ENCODE results near the gene KSR1. TPM values are rescaled to one million over a fixed set of nuclear protein-coding genes. Genes with fewer than 3 reads are reported as not detected.
A peak's percentile ranks its signal among the peaks of the same experiment; 100 is the strongest.

Gene KSR1
- total RNA-seq, 6 experiments from 2014 or later, result 5.9 to 12.9 (median 8.7) TPM

DNA sequence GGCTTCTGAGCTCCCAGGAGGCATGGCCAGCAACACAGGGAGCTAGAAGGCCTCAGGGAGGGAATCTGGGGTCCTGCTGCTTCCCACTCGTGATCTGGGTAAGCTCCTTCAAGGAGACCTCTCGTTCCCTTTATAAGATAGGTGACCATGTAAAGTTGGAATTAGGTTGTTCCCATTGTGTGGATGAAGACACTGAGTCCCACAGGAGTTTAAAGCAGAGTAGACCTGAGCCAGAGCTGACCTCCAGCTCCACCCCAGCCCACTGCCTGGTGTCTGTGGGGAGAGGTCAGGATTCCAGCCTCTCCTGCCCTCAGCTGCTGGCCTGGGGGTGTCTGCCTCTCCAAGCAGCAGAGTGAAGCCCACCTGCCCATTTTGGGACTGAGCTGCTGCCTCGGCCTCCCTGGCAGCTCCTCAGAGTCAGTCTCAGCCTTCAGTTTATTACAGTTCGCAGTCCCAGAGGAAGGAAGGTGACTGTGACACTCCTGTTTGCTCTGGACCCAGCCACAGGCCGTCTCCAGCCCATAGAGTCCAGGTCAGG, 141.6 kb downstream of the KSR1 start:
- TF ChIP-seq, protein P1, sequence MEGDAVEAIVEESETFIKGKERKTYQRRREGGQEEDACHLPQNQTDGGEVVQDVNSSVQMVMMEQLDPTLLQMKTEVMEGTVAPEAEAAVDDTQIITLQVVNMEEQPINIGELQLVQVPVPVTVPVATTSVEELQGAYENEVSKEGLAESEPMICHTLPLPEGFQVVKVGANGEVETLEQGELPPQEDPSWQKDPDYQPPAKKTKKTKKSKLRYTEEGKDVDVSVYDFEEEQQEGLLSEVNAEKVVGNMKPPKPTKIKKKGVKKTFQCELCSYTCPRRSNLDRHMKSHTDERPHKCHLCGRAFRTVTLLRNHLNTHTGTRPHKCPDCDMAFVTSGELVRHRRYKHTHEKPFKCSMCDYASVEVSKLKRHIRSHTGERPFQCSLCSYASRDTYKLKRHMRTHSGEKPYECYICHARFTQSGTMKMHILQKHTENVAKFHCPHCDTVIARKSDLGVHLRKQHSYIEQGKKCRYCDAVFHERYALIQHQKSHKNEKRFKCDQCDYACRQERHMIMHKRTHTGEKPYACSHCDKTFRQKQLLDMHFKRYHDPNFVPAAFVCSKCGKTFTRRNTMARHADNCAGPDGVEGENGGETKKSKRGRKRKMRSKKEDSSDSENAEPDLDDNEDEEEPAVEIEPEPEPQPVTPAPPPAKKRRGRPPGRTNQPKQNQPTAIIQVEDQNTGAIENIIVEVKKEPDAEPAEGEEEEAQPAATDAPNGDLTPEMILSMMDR (IDR thresholded peaks at IDR 0.05), result no peak
- TF ChIP-seq POLR2A (IDR thresholded peaks at IDR 0.05), result no peak
- H3K4me1 ChIP-seq, result no peaks in the 10 kb centered on the region
- ATAC-seq (no peak), DNase-seq (no peak)
- intact Hi-C loops (cut with DNase I), result loop anchor here (10.0 kb wide), 2 partner anchors 93 to 363 kb away; no protein-coding TSS in a partner anchor
- no peaks in the 10 kb centered on the region for H3K36me3 ChIP-seq
- H3K27me3 ChIP-seq, result no peaks in the 10 kb centered on the region
- no peak overlapping the region for H3K27ac ChIP-seq
- no peaks in the 10 kb centered on the region for H3K9me3 ChIP-seq
- no CpG with 5 or more reads among the region's 5 CpGs for WGBS (ENCODE audit: insufficient coverage, low coverage, low lambda C conversion rate, missing lambda C conversion rate)
- no peak overlapping the region for H3K4me3 ChIP-seq

DNA sequence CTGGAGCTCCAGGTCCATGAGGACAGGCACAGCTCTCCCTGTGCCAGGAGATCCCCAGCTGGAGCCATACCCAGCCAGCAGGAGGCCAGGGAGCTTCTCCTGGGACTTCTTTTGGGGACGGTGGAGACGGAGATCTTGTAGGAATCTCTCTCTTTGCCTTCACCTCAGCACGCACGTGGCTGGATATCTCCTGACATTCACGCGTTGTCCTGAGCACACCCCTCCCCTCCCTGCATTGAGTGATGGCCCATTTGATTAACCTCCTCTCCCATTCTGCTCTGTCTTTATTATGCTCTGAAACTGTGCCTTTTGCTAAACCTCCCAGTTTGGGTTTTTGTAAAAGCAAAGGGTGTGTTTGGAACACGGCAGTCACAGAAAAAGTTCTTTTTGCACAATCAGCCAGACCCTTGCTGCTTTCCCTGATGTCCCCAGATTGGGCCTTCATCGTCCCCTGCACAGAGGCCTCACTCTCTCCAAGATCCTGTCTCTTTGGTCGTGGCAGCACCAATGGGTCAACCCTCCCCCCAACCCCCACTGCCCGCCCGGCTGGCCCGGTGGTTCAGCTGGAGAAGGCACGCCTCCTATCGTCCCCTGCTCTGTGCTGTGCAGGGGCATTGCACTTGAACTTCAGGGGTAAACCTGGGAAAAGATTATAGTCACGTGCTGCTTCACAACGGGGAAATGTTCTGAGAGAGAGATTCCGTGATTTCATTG, 142.2 kb downstream of the KSR1 start:
- H3K4me1 ChIP-seq, result no peaks in the 10 kb centered on the region
- no peaks in the 10 kb centered on the region for H3K27me3 ChIP-seq
- no peak for TF ChIP-seq POLR2A (IDR thresholded peaks at IDR 0.05)
- TF ChIP-seq, protein P1 (IDR thresholded peaks at IDR 0.05), result no peak
- no peaks in the 10 kb centered on the region for H3K9me3 ChIP-seq
- ATAC-seq (no peak), DNase-seq (peak in 1 of 3 donors; percentile 35)
- no peaks in the 10 kb centered on the region for H3K36me3 ChIP-seq
- no peak overlapping the region for H3K4me3 ChIP-seq
- 77% methylated on average over 10 of the region's 17 CpGs for WGBS (ENCODE audit: insufficient coverage, low coverage, low lambda C conversion rate, missing lambda C conversion rate)
- intact Hi-C loops (cut with DNase I), result loop anchor here (10.0 kb wide), 2 partner anchors 94 to 364 kb away; no protein-coding TSS in a partner anchor
- H3K27ac ChIP-seq, result no peak overlapping the region

DNA sequence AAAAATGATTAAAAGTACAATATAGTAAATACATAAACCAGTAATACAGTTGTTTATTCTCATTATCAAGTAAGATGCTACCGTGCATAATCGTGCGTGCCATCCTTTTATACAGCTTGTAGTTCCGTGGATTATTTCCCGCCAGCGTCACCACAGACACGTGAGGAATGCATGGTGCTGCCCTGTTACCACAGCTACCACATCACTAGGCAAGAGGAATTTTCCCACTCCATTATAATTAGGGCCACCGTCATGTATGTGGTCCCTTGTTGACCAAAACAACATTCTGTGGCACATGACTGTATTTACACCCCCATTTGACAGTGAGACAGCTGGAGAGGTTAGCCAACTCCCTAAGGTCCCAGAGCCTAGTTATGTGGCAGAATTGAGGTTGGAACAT, 144.2 kb downstream of the KSR1 start:
- ATAC-seq (no peak), DNase-seq (peak in 1 of 3 donors; percentile 8)
- H3K36me3 ChIP-seq, result peaks cover 0 to 4% (median 0%) of the 10 kb centered on the region in 4 donors
- no peaks in the 10 kb centered on the region for H3K4me1 ChIP-seq
- WGBS (ENCODE audit: insufficient coverage, low coverage, low lambda C conversion rate, missing lambda C conversion rate), result 83% methylated on average over 8 of the region's 8 CpGs
- intact Hi-C loops (cut with DNase I), result loop anchor here (5.0 to 10.0 kb wide), 3 partner anchors 52 to 363 kb away; no protein-coding TSS in a partner anchor
- no peak overlapping the region for H3K4me3 ChIP-seq
- H3K9me3 ChIP-seq, result no peaks in the 10 kb centered on the region
- H3K27ac ChIP-seq, result no peak overlapping the region
- H3K27me3 ChIP-seq, result no peaks in the 10 kb centered on the region
- TF ChIP-seq POLR2A (IDR thresholded peaks at IDR 0.05), result no peak
- TF ChIP-seq, protein P1 (IDR thresholded peaks at IDR 0.05), result no peak

DNA sequence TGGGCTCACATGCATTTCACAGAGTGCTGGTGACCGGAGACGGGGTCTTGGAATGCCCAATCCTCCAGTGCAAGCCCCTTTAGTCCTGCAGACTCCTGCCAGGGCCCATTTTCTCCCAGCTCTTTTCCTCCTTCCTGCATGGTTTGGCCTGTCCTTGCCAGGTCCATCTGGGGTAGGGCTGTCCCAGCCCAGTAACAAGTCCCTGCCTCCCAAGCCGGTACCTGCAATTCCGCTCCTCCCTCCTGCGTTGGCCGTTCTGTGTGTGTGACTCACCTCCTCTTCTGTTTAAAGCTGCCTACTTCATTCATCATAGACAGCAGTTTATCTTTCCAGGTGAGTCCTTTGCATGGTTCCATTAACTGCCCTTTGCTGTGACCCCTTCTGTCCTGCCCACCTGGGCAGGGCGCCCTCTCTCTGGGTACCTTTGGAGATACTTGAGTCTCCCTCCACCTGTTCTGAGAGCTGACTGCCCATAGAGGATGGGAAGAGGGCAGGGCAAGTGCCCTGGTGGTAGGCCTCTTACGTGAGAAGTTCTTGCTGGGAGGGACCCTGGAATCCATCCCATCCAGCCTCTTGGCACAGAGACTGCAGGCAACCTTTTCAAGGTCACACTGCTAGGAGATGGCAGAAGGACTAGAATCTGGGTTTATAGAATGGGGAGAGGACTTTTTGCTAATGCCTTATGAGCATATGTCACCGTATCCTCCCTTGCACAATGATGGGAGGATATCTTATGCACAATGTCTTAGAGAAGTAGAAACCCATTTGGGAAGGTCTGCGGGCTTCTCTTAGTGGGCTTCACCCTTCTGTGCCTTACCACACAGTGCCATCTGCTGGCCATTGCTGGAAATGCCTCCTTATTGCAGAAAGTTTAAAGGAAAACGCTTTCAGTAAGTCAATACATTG, 145.1 kb downstream of the KSR1 start:
- ATAC-seq (peak; percentile 57 to 77 (median 69)), DNase-seq (peak; percentile 44 to 75 (median 73))
- Histone ChIP-seq H3K27me3 (no peaks in the 10 kb centered on the region), H3K9me3 (no peaks in the 10 kb centered on the region), H3K4me1 (no peaks in the 10 kb centered on the region), H3K27ac (no peak overlapping the region), H3K36me3 (peaks cover 0 to 10% (median 0%) of the 10 kb centered on the region in 4 donors), H3K4me3 (no peak overlapping the region)
- TF ChIP-seq POLR2A (IDR thresholded peaks at IDR 0.05), result no peak
- TF ChIP-seq, protein P1 (IDR thresholded peaks at IDR 0.05), result peak; percentile 90 to 94 (median 92)
- 65% methylated on average over 7 of the region's 11 CpGs for WGBS (ENCODE audit: insufficient coverage, low coverage, low lambda C conversion rate, missing lambda C conversion rate)
- intact Hi-C loops (cut with DNase I), result loop anchor here (5.0 to 10.0 kb wide), 3 partner anchors 51 to 364 kb away; no protein-coding TSS in a partner anchor
